ENCODE data around the gene PRPF6. TPM values are rescaled to one million over a fixed set of nuclear protein-coding genes. Genes with fewer than 3 reads are reported as not detected.

PRPF6 gene
- total and polyA plus RNA-seq, 2 of the 13 experiments (the other 11 are each of a cell fraction or from before 2014, with no cell fraction given), result 63.7 to 101 TPM

GRCh38 chr20:63973636-63974401, 7.1 kb upstream of the PRPF6 start (continued):
- TF ChIP-seq GRHL1 (CRISPR knock-in tag; conservative IDR thresholded peaks at IDR 0.05) (no peak), ZXDC (CRISPR knock-in tag; IDR thresholded peaks at IDR 0.05) (peak; percentile 99), MTA1 (CRISPR knock-in tag; IDR thresholded peaks at IDR 0.05; ENCODE audit: borderline replicate concordance) (peak; percentile 88; the same call in 1 of the 2 replicates), MTERF4 (CRISPR knock-in tag; IDR thresholded peaks at IDR 0.05) (peak; percentile 94), FOSL1 (CRISPR knock-in tag; IDR thresholded peaks at IDR 0.05; ENCODE audit: borderline replicate concordance) (0 out of 2 replicates have a peak, but pooled peaks have one; percentile 43), ZNF512B (CRISPR knock-in tag; IDR thresholded peaks at IDR 0.05; ENCODE audit: borderline replicate concordance) (no peak; the same call in 1 of the 2 replicates), ZNF577 (CRISPR knock-in tag; IDR thresholded peaks at IDR 0.05; ENCODE audit: borderline replicate concordance, low read depth) (0 out of 2 replicates have a peak, but pooled peaks have one; percentile 63), ZNF775 (CRISPR knock-in tag; IDR thresholded peaks at IDR 0.05; ENCODE audit: borderline replicate concordance) (no peak), ZNF441 (CRISPR knock-in tag; IDR thresholded peaks at IDR 0.05; ENCODE audit: borderline replicate concordance) (peak; percentile 74; the same call in 1 of the 2 replicates), BCL6 (CRISPR knock-in tag; IDR thresholded peaks at IDR 0.05) (peak; percentile 65), YY1 (IDR thresholded peaks at IDR 0.05; ENCODE audit: insufficient read depth, insufficient replicate concordance, low read depth, low read length) (peak; percentile 83), YEATS4 (CRISPR knock-in tag; IDR thresholded peaks at IDR 0.05; ENCODE audit: borderline replicate concordance) (peak; percentile 81; the same call in 1 of the 2 replicates), NFYC (CRISPR knock-in tag; IDR thresholded peaks at IDR 0.05) (peak; percentile 37)
- TF ChIP-seq, protein P1, sequence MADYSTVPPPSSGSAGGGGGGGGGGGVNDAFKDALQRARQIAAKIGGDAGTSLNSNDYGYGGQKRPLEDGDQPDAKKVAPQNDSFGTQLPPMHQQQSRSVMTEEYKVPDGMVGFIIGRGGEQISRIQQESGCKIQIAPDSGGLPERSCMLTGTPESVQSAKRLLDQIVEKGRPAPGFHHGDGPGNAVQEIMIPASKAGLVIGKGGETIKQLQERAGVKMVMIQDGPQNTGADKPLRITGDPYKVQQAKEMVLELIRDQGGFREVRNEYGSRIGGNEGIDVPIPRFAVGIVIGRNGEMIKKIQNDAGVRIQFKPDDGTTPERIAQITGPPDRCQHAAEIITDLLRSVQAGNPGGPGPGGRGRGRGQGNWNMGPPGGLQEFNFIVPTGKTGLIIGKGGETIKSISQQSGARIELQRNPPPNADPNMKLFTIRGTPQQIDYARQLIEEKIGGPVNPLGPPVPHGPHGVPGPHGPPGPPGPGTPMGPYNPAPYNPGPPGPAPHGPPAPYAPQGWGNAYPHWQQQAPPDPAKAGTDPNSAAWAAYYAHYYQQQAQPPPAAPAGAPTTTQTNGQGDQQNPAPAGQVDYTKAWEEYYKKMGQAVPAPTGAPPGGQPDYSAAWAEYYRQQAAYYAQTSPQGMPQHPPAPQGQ (CRISPR knock-in tag; IDR thresholded peaks at IDR 0.05; ENCODE audit: borderline replicate concordance), result peak; percentile 60; the same call in 1 of the 2 replicates
- TF ChIP-seq, protein P2, sequence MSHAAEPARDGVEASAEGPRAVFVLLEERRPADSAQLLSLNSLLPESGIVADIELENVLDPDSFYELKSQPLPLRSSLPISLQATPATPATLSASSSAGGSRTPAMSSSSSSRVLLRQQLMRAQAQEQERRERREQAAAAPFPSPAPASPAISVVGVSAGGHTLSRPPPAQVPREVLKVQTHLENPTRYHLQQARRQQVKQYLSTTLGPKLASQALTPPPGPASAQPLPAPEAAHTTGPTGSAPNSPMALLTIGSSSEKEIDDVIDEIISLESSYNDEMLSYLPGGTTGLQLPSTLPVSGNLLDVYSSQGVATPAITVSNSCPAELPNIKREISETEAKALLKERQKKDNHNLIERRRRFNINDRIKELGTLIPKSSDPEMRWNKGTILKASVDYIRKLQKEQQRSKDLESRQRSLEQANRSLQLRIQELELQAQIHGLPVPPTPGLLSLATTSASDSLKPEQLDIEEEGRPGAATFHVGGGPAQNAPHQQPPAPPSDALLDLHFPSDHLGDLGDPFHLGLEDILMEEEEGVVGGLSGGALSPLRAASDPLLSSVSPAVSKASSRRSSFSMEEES (CRISPR knock-in tag; IDR thresholded peaks at IDR 0.05), result peak; percentile 68

Measured in HepG2 (cell line).